HG03457 (cell line): ENCODE measurements around the gene DNAI1.
"Not testable (repeated sequence)": the region's sequence is repeated elsewhere in the genome, so short reads cannot be mapped to it uniquely, and the experiment has no call there.

ENCODE experiments used
- ATAC-seq: cut with Tn5 transposase; IDR thresholded peaks from one replicate; pipeline ENCODE4 v1.9.1; 2021; ENCODE audit warnings: moderate number of reproducible peaks; ENCODE audit not compliant: unreplicated experiment

The DNAI1 gene

DNA sequence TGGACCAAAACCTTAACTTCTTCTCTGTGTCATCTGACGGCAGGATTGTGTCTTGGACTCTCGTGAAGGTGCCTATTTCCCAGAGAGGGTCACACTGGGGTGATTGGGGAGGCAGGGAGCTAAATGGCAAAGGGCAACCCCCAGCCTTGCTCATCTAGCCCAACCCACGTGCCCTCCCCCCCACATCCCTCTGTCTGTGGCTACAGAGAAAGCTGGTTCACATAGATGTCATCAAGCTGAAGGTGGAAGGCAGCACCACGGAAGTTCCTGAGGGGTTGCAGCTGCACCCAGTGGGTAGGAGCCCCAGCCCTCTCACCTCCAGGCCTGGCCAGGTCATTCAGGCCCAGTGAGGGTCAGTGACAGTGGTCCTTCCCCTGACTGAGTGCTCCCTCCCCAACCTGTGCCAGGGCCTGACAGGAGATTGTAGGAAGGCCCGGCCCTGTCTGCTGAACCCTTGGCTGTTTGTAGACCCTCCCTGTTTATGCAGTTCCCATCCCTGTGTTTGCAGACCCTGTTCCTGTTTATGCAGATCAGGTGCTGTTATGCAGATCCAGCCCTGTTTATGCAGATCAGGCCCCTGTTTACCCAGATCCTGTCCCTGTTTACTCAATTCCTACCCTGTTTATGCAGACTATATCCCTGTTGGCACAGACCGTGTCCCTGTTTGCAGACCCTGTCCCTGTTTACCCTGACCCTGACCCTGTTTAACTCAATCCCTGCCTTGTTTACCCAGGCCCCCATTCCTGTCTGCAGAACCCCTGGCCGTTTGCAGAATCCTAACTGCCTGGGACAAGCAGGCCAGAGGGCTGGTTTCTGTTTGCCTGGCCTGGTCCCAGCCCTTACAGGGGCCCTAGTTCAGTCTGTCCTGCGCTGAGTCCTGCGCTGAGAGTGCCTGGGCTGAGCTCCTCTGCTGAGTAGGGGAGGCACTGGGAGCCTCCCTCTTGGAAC, 53.8 kb downstream of the DNAI1 start:
- no peak for ATAC-seq

DNA sequence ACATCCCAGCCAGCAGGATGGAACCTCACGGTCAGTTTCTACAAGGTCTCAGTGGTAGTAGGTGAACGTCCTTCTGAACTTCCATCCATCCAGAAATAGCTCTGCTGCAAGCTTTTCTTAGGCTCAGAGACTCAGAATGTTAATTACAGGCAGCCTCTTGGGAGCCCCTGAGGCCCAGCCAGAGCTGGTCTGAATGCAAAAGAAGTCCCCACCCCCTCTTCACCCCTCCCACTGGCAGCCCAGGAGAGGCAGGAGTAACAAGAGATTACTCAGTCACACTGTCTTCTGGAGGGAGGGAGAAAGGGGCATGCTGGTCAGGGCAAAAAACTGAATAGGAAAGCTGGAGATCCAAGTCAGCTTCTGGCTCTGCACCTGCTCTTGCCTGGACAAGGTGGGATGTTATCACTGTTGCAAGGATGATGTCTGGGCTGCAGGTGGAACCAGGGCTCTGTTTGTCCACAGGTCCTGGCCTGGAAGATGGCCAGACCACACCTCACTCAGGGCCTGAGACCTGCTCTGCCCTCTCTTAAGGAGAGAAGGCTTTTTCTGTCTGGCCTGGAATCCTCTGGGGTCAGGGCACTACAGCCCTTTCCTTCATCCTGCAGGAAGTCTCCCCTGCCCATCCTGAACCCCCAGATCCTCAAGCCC, 55.1 kb downstream of the DNAI1 start:
- ATAC-seq = no peak

DNA sequence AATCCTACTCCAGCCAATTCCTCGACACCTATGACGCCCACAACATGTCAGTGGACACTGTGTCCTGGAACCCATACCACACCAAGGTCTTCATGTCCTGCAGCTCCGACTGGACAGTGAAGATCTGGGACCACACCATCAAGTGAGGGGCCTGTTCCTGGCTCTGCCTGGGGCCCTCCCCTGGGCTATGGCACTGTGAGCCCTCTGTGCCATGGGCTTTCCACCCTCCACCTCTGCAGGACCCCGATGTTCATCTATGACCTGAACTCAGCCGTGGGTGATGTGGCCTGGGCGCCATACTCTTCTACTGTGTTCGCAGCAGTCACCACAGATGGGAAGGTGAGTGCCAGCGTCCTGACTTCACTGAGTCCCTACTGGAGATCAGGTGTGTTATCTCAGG, 55.8 kb downstream of the DNAI1 start:
- no peak for ATAC-seq

DNA sequence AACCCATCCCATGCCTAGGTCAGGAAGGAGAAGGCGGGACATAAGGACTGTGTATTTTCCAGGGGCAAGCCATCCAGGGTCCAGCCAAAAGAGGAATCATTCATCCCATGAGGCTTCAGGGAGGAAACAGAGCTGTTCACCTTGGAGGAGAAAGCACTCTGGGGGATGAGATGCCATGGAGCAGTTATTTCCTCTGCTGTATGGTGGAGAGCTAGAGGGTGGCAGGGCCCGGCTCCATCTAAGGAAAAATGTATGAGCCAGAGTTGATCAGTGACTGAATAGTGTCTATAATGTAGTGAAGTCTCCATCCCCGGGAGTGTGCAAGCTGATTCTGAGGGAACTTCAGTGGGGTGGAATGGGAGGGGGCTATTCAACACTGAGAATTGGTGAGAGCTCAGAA, 56.2 kb downstream of the DNAI1 start:
- ATAC-seq = no peak

GRCh38 chr9:34515959-34516358, 57.4 kb downstream of the DNAI1 start:
- no peak for ATAC-seq

- no peak for ATAC-seq
Observed at GRCh38 chr9:34517185-34517584, 58.6 kb downstream of the DNAI1 start.

DNA sequence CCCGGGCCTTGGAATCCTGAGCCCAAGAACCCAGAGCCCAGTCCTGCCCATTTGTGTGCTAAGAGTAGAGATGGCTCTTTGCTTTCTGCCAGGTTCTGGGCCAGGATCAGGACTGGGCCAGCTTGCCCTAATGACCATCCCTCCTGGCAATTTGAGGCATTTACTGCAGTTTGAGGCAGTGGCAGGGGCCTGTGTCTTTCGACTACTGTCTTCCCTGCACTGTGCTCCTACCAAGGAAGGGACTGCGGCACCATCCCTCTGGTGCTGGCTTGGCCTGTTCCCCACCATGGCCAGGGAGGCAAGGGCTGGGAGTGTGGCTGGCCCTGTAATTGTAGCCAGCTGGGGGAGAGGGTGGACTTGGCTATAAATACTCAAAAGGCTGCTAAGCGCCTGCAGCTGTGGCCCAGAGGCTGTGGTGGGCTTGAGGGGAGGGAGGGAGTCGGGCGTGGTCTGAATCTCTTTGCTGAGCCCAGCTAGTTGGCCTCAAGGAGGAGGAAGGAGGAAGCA, 59.6 kb downstream of the DNAI1 start:
- ATAC-seq = no peak

GRCh38 chr9:34518896-34519295, 60.3 kb downstream of the DNAI1 start:
- no peak for ATAC-seq

GRCh38 chr9:34519321-34520020, 60.9 kb downstream of the DNAI1 start:
- ATAC-seq = no peak

DNA sequence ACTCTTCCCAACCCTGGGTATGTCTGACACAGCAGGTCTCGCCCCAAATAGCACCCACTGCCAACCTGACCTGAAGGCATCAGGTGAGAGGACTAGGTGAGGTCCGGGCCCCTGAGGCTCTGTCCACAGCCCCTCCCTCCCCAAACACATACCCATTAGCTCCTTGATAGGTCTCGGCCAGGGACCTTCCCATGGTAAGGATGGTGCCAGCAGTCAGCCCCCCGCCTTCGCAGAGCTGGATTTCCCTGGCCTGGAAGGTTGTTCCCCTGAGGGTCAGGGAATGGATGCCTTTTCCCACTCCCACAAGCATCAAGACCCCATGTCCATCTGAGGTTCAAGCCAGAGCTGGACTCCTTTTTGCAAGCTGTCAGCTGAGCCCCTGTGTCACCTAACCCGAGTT, 61.5 kb downstream of the DNAI1 start:
- ATAC-seq = no peak

GRCh38 chr9:34520505-34521385, 62.1 kb downstream of the DNAI1 start:
- no peak for ATAC-seq

GRCh38 chr9:34521406-34522045, 62.9 kb downstream of the DNAI1 start:
- no peak for ATAC-seq

DNA sequence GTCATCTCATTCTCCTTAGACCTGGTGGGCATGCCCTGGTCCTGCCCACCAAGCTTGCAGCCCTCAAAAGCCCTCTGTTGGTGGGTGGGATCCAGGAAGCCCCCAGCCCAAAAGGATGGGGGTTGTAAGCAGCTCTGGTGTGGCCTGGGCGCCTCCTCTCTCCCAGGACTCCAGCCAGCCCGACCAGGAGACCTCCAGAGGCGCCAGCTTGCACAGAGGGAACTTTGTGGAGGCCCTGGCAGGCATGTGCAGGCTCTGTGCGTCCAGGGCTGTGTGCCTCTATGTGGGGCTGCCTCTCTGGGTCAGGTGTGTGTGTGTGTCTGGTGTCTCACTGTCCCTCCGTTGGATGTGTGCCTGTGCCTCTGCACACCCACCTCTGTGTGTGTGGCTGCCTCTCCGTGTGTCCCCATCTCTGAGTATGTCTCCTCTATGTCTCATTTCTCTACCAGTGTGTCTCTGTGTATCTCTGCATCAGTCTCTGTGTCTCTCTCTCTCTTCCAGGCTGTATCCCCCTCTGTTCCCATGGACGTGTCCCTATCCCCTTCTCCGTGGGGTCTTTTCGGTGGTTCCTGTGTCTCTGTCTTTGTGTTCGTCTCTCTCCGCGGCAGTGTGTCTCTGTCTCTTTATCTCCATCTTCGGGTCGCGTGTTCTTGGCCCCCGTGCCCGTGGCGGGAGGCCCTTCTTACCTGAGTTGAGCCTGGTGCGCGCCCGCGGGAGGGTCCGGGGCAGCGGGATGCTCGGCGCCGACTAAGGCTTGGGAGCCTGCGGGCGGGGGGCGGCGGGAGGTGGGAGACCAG, 63.7 kb downstream of the DNAI1 start:
- ATAC-seq = no peak

GRCh38 chr9:34522971-34523797, 64.6 kb downstream of the DNAI1 start, which contains the start of gene ENHO:
ENHO (minus strand) TSS chr9:34522990; CDS start chr9:34521695, 1,295 bp downstream.
- peak; percentile 68 for ATAC-seq

- ATAC-seq = no peak
Observed at GRCh38 chr9:34524349-34524748, 65.7 kb downstream of the DNAI1 start.

GRCh38 chr9:34526026-34526425, 67.4 kb downstream of the DNAI1 start:
- no peak for ATAC-seq

DNA sequence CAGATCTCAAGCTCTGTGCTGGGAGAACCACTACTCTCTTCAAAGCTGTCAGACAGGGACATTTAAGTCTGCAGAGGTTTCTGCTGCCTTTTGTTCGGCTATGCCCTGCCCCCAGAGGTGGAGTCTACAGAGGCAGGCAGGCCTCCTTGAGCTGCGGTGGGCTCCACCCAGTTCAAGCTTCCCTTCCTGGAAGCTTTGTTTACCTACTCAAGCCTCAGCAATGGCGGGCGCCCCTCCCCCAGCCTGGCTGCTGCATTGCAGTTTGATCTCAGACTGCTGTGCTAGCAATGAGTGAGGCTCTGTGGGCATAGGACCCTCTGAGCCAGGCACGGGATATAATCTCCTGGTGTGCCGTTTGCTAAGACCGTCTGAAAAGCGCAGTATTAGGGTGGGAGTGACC, 73.4 kb downstream of the DNAI1 start:
- not testable (repeated sequence) for ATAC-seq

- no peak for ATAC-seq
Observed at GRCh38 chr9:34536685-34537084, 78.1 kb downstream of the DNAI1 start.
